ENCODE measurements around the gene WDR4.

DNA sequence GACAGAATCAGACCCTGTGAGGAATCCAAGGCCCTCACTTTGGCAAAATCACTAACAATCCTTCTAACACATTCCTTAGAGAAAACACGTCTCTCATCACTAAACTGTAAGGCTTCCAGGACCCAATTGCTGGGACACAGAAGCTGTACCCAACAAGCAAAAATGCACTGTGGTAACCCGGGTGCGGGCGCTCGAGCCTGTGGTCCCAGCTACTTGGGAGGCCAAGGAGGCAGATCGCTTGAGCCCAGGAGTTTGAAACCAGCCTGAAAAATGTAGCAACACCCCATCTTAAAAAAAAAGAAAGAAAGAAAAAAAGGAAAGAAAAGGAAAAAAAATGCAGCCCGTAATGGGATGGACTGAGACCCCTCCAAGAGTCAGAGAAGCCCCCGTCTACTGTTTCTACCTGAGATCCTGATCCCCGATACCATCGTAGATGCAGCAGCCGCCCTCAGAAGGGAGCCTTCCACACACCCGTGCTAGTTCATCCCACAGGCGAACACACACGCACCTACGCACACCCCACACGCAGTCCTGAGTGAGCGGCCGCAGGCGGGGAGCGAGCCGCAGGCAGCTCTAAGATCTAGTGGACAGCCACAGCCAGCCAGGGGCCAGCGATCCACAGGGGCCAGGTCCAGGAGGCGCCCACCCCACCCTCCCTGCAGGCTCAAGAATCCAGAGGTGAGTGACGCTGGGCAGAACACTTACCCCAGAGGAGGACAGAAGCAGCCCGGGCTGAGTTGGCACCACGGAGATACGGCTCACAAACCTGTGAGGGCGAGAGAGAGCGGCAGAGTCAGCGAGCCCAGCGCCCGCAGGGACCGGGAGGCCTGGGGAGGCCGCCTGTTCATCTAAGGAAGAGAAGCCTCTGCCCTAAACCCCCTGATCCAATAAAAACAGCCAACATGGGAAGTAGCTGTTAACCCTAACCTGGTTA is 20.1 kb downstream of the WDR4 start:
- TF ChIP-seq, protein P1, sequence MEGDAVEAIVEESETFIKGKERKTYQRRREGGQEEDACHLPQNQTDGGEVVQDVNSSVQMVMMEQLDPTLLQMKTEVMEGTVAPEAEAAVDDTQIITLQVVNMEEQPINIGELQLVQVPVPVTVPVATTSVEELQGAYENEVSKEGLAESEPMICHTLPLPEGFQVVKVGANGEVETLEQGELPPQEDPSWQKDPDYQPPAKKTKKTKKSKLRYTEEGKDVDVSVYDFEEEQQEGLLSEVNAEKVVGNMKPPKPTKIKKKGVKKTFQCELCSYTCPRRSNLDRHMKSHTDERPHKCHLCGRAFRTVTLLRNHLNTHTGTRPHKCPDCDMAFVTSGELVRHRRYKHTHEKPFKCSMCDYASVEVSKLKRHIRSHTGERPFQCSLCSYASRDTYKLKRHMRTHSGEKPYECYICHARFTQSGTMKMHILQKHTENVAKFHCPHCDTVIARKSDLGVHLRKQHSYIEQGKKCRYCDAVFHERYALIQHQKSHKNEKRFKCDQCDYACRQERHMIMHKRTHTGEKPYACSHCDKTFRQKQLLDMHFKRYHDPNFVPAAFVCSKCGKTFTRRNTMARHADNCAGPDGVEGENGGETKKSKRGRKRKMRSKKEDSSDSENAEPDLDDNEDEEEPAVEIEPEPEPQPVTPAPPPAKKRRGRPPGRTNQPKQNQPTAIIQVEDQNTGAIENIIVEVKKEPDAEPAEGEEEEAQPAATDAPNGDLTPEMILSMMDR (IDR thresholded peaks at IDR 0.05; ENCODE audit: low read length): no peak
- TF ChIP-seq EZH2 (IDR thresholded peaks at IDR 0.05; ENCODE audit: borderline replicate concordance, low read length): no peak
